NCI-H2227 (cell line): ENCODE results near the gene R3HDM4.
A peak's percentile ranks its signal among the peaks of the same experiment; 100 is the strongest.
"Not testable (repeated sequence)": the region's sequence is repeated elsewhere in the genome, so short reads cannot be mapped to it uniquely, and the experiment has no call there.

Experiments
- DNase-seq: peaks from one replicate; lab custom pipeline; 2025; ENCODE audit not compliant: unreplicated experiment; lab: John Stamatoyannopoulos, UW

Gene R3HDM4

DNA sequence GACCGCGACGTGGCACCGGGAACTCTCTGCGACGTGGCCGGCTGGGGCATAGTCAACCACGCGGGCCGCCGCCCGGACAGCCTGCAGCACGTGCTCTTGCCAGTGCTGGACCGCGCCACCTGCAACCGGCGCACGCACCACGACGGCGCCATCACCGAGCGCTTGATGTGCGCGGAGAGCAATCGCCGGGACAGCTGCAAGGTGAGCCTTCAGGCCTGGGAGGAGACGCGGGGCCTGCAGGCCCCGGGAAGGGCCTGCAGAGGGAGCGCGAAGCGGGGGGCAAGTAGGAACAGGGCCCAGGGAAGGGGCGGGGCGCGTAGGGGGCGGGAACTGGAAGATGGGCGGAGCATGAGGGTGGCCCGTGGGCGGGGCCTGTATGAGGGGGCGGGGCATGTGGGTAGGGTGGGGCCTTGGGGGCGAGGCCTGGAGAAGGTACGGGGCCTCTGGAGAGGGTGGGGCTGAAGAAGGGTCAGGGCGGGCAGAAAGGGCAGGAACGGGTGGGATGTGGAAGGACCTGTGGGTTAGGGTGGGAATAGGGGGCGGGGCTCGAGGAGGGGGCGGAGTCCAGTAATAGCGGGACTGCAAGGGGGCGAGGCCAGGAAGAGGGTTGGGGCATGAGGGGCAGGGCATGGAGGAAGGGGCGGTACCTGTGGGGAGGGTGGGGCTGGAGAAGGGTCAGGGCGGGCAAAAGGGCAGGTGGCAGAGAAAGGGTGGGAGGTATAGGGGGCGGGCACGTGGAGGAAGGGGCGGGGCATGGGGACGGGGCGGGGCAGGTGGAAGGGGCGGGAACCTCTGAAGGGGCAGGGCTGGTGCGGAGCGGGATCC, 51.1 kb downstream of the R3HDM4 start:
- DNase-seq = no peak

GRCh38 chr19:861141-861755, 51.8 kb downstream of the R3HDM4 start:
- no peak for DNase-seq

GRCh38 chr19:858868-859843, 53.9 kb downstream of the R3HDM4 start, which contains the start of gene CFD:
Gene CFD, plus strand, starts transcription at chr19:859664. Its CDS starts 26 bp downstream, at chr19:859690.
- DNase-seq = no peak

GRCh38 chr19:858284-858683, 54.7 kb downstream of the R3HDM4 start:
- no peak for DNase-seq

- DNase-seq = no peak
Measured at GRCh38 chr19:855566-856120, 57.4 kb downstream of the R3HDM4 start.

DNA sequence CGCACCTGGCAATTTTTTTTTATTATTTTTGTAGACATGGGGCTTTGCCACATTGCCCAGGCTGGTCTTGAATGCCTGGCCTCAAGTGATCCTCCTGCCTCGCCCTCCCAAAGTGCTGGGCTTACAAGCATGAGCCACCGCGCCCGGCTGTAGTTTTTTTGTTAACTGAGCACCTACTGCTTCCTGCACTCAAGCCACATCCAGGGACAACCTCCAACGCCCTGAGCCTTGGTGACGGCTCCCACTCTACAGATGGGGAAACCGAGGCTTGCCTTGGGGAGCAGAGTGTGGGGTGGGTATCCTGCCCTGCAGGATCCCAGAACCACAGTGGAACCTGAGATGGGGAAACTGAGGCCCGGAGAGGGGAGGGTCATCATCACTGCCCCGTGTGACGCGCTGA, 57.9 kb downstream of the R3HDM4 start:
- no peak for DNase-seq

GRCh38 chr19:854549-854948, 58.5 kb downstream of the R3HDM4 start:
- no peak for DNase-seq

GRCh38 chr19:853614-854220, 59.3 kb downstream of the R3HDM4 start:
- DNase-seq = not testable (repeated sequence)

DNA sequence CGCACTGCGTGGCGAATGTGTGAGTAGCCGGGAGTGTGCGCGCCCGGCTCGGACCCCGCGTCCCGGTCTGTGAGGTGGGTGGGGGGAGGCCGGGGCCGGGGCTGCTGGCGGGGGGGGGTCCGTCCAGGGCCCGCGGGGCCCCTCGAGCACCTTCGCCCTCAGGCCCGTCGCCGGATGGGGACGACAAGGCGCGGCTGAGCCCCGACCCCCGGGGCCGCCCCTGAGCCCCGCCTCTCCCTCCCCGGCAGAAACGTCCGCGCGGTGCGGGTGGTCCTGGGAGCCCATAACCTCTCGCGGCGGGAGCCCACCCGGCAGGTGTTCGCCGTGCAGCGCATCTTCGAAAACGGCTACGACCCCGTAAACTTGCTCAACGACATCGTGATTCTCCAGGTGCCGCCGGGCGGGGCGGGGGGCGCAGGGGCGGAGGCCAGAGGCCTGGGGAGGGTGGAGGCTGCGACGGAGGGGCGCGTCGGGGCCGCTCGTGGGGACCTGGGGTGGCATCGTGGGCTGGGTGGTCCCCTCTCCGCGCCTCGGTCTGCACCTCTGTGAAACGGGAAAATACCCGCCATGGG, 59.9 kb downstream of the R3HDM4 start:
- no peak for DNase-seq

DNA sequence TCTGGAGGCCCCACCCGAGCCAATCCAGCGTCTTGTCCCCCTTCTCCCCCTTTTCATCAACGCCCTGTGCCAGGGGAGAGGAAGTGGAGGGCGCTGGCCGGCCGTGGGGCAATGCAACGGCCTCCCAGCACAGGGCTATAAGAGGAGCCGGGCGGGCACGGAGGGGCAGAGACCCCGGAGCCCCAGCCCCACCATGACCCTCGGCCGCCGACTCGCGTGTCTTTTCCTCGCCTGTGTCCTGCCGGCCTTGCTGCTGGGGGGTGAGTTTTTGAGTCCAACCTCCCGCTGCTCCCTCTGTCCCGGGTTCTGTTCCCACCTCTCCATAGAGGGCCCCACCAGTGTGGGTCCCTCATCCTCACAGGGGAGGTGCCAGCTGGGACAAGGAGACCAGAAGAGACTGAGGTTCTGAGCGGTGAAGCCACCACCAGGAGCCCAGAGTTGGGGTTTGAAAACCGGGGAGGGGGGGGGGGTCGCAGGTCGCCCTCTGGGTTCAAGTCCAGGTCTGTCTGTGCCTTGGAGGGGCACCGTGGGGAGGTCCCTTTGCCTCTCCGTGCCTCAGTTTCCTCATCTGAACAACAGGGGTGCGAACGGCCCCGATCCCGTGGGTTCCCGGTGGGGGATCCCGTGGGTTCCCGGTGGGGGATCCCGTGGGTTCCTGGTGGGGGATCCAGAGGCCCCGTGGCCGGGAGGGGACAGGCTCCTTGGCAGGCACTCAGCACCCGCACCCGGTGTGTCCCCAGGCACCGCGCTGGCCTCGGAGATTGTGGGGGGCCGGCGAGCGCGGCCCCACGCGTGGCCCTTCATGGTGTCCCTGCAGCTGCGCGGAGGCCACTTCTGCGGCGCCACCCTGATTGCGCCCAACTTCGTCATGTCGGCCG, 60.6 kb downstream of the R3HDM4 start, which contains the start of gene ELANE:
Gene ELANE (plus strand): TSS at position 168 of the 878 bp plus-strand sequence. CDS start 26 bp downstream, at position 194.
- no peak for DNase-seq

- no peak for DNase-seq
Measured at GRCh38 chr19:850979-851335, 62.1 kb downstream of the R3HDM4 start.

GRCh38 chr19:850221-850978, 62.6 kb downstream of the R3HDM4 start:
- DNase-seq = peak; percentile 80

GRCh38 chr19:849195-849594, 63.8 kb downstream of the R3HDM4 start:
- DNase-seq = not testable (repeated sequence)

DNA sequence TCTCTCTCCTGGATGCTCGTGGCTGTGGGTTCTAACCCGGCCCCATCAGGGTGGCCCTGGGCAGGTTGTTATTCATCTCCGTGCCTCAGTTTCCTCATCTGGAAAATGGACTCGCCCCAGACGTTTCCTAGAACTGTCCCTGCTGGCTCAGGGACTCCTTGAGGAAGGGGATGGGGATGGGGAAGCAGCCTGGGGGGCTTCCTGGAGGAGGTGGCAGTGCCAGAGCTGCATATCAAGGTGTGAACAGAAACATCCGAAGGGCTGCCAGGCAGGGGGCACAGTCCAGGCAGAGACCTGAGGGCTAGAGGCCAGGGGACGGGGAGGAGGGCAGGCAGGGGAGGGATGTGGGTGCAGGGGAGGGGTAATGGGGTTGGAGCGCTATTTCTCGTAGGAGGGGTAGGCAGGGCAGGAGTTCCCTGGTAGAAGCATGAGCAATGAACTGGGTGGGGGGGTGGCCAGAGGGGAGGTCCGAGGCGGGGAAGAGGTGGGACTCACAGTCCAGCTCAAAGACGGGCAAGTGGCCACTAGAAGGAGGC, 64.6 kb downstream of the R3HDM4 start:
- no peak for DNase-seq
